Measurements from ENCODE around the gene ZSWIM6.
A peak's percentile ranks its signal among the peaks of the same experiment; 100 is the strongest.
"Not testable (repeated sequence)": the region's sequence is repeated elsewhere in the genome, so short reads cannot be mapped to it uniquely, and the experiment has no call there.

The ZSWIM6 gene

GRCh38 chr5:61407706-61408270, 75.7 kb downstream of the ZSWIM6 start:
- no peak for DNase-seq (ENCODE audit: low read depth)

GRCh38 chr5:61408476-61409168, 76.6 kb downstream of the ZSWIM6 start:
- peak; percentile 99 for DNase-seq (ENCODE audit: low read depth)

GRCh38 chr5:61409568-61409967, 77.5 kb downstream of the ZSWIM6 start:
- peak; percentile 98 for DNase-seq (ENCODE audit: low read depth)

- DNase-seq (ENCODE audit: low read depth): no peak
Observed at GRCh38 chr5:61410811-61411210, 78.8 kb downstream of the ZSWIM6 start.

- no peak for DNase-seq (ENCODE audit: low read depth)
Observed at GRCh38 chr5:61412361-61412760, 80.3 kb downstream of the ZSWIM6 start.

- DNase-seq (ENCODE audit: low read depth): not testable (repeated sequence)
Observed at GRCh38 chr5:61413205-61413604, 81.1 kb downstream of the ZSWIM6 start.

- DNase-seq (ENCODE audit: low read depth): peak; percentile 60
Observed at GRCh38 chr5:61414806-61415205, 82.7 kb downstream of the ZSWIM6 start.

- peak; percentile 66 for DNase-seq (ENCODE audit: low read depth)
Observed at GRCh38 chr5:61416010-61416409, 84.0 kb downstream of the ZSWIM6 start.

- DNase-seq (ENCODE audit: low read depth): peak; percentile 21
Observed at GRCh38 chr5:61416420-61416819, 84.4 kb downstream of the ZSWIM6 start.

- no peak for DNase-seq (ENCODE audit: low read depth)
Observed at GRCh38 chr5:61417340-61417739, 85.3 kb downstream of the ZSWIM6 start.

- DNase-seq (ENCODE audit: low read depth): no peak
Observed at GRCh38 chr5:61417851-61418250, 85.8 kb downstream of the ZSWIM6 start.

- DNase-seq (ENCODE audit: low read depth): no peak
Observed at GRCh38 chr5:61419106-61419505, 87.0 kb downstream of the ZSWIM6 start.

GRCh38 chr5:61420016-61420415, 88.0 kb downstream of the ZSWIM6 start:
- no peak for DNase-seq (ENCODE audit: low read depth)

GRCh38 chr5:61421262-61421661, 89.2 kb downstream of the ZSWIM6 start:
- not testable (repeated sequence) for DNase-seq (ENCODE audit: low read depth)

GRCh38 chr5:61423487-61424145, 91.6 kb downstream of the ZSWIM6 start:
- DNase-seq (ENCODE audit: low read depth): peak; percentile 58

GRCh38 chr5:61425918-61426317, 93.9 kb downstream of the ZSWIM6 start:
- DNase-seq (ENCODE audit: low read depth): peak; percentile 29

GRCh38 chr5:61429906-61430305, 97.8 kb downstream of the ZSWIM6 start:
- peak; percentile 25 for DNase-seq (ENCODE audit: low read depth)

- no peak for DNase-seq (ENCODE audit: low read depth)
Observed at GRCh38 chr5:61431923-61432620, 100.0 kb downstream of the ZSWIM6 start.

- no peak for DNase-seq (ENCODE audit: low read depth)
Observed at GRCh38 chr5:61435368-61435767, 103.3 kb downstream of the ZSWIM6 start.

GRCh38 chr5:61438298-61438970, 106.4 kb downstream of the ZSWIM6 start:
- no peak for DNase-seq (ENCODE audit: low read depth)

- DNase-seq (ENCODE audit: low read depth): no peak
Observed at GRCh38 chr5:61440086-61440485, 108.0 kb downstream of the ZSWIM6 start.

GRCh38 chr5:61440596-61440995, 108.5 kb downstream of the ZSWIM6 start:
- no peak for DNase-seq (ENCODE audit: low read depth)

All from amniotic epithelial cell (primary cell).